ENCODE measurements around the gene DUOX1.

The DUOX1 gene

GRCh38 chr15:45161666-45162065 is 31.9 kb downstream of the DUOX1 start:
- no peak overlapping the region for H3K4me3 ChIP-seq (ENCODE audit: control insufficient read depth, low read depth, low read length)
- TF ChIP-seq, protein P1, sequence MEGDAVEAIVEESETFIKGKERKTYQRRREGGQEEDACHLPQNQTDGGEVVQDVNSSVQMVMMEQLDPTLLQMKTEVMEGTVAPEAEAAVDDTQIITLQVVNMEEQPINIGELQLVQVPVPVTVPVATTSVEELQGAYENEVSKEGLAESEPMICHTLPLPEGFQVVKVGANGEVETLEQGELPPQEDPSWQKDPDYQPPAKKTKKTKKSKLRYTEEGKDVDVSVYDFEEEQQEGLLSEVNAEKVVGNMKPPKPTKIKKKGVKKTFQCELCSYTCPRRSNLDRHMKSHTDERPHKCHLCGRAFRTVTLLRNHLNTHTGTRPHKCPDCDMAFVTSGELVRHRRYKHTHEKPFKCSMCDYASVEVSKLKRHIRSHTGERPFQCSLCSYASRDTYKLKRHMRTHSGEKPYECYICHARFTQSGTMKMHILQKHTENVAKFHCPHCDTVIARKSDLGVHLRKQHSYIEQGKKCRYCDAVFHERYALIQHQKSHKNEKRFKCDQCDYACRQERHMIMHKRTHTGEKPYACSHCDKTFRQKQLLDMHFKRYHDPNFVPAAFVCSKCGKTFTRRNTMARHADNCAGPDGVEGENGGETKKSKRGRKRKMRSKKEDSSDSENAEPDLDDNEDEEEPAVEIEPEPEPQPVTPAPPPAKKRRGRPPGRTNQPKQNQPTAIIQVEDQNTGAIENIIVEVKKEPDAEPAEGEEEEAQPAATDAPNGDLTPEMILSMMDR (conservative IDR thresholded peaks at IDR 0.05; ENCODE audit: control insufficient read depth, insufficient read depth, low read depth, low read length) = no peak
- no peak for DNase-seq (ENCODE audit: low read depth)

GRCh38 chr15:45162771-45163507 is 33.1 kb downstream of the DUOX1 start:
- TF ChIP-seq, protein P1 (conservative IDR thresholded peaks at IDR 0.05; ENCODE audit: control insufficient read depth, insufficient read depth, low read depth, low read length) = peak; percentile 97
- DNase-seq (ENCODE audit: low read depth) = peak; percentile 79
- no peak overlapping the region for H3K4me3 ChIP-seq (ENCODE audit: control insufficient read depth, low read depth, low read length)

- TF ChIP-seq, protein P1 (conservative IDR thresholded peaks at IDR 0.05; ENCODE audit: control insufficient read depth, insufficient read depth, low read depth, low read length) = no peak
Observed at GRCh38 chr15:45163508-45163856, 33.7 kb downstream of the DUOX1 start.

DNA sequence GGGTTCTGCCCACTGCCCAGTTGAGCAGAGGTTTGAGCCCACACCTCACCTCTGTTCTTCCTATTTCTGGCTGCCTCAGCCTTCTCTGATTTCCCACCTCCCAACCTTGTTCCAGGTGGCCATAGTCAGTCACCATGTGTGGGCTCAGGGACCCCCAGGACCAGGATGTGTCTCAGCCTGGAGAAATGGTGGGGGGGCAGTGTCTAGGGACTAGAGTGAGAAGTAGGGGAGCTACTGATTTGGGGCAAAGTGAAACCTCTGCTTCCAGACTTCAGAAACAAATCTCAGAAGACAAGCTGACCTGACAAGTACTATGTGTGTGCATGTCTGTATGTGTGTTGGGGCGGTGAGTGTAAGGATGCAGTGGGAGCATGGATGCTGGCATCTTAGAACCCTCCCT is 35.1 kb downstream of the DUOX1 start:
- TF ChIP-seq, protein P1 (conservative IDR thresholded peaks at IDR 0.05; ENCODE audit: control insufficient read depth, insufficient read depth, low read depth, low read length) = no peak
- no peak overlapping the region for H3K4me3 ChIP-seq (ENCODE audit: control insufficient read depth, low read depth, low read length)
- DNase-seq (ENCODE audit: low read depth) = no peak

More at GRCh38 chr15:45163508-45163856, 33.7 kb downstream of the DUOX1 start:
- DNase-seq (ENCODE audit: low read depth) = no peak
- H3K4me3 ChIP-seq (ENCODE audit: control insufficient read depth, low read depth, low read length) = no peak overlapping the region

- no peak for DNase-seq (ENCODE audit: low read depth)
- TF ChIP-seq, protein P1 (conservative IDR thresholded peaks at IDR 0.05; ENCODE audit: control insufficient read depth, insufficient read depth, low read depth, low read length) = no peak
- no peak overlapping the region for H3K4me3 ChIP-seq (ENCODE audit: control insufficient read depth, low read depth, low read length)
Observed at GRCh38 chr15:45165536-45165935, 35.7 kb downstream of the DUOX1 start.

- TF ChIP-seq, protein P1 (conservative IDR thresholded peaks at IDR 0.05; ENCODE audit: control insufficient read depth, insufficient read depth, low read depth, low read length) = peak; percentile 57
- H3K4me3 ChIP-seq (ENCODE audit: control insufficient read depth, low read depth, low read length) = peak overlapping the region; percentile 54
- peak; percentile 77 for DNase-seq (ENCODE audit: low read depth)
Observed at GRCh38 chr15:45166834-45167630, 37.2 kb downstream of the DUOX1 start.

Measured in fibroblast of mammary gland (primary cell).